Neural cell (in vitro differentiated cells): ENCODE results near the gene ACTR1A.

Experiments used
- RAD21 ChIP-seq: fragments of 450-650 bp; conservative IDR thresholded peaks from 2 replicates; pipeline ENCODE4 v1.6.1; 2014; ENCODE audit warnings: antibody characterized with exemption, mild to moderate bottlenecking, moderate library complexity
- TF ChIP-seq, protein P1 (sequence below): fragments of 450-650 bp; IDR thresholded peaks from 2 replicates; pipeline ENCODE4 v1.5.1; 2014; ENCODE audit warnings: antibody characterized with exemption, mild to moderate bottlenecking, moderate library complexity; ENCODE audit not compliant: poor library complexity, severe bottlenecking

DNA sequence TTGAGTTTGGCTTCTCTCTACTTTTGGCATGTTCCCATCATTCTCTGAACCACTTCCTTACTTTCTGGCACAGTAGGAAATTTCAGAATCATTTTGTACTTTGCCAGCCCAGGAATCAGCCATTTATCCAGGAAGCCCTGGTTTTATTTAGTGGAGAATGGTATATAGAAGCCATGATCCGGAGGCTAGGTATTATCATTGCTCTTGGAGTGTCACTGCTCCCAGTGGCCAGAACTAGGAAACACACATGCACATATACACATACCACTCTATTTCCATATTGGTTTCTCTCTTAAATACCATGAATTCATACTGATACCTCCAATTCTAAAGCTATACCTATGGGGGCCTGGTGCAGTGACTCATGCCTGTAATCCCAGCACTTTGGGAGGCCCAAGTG is 37.5 kb upstream of the ACTR1A start:
- TF ChIP-seq, protein P1, sequence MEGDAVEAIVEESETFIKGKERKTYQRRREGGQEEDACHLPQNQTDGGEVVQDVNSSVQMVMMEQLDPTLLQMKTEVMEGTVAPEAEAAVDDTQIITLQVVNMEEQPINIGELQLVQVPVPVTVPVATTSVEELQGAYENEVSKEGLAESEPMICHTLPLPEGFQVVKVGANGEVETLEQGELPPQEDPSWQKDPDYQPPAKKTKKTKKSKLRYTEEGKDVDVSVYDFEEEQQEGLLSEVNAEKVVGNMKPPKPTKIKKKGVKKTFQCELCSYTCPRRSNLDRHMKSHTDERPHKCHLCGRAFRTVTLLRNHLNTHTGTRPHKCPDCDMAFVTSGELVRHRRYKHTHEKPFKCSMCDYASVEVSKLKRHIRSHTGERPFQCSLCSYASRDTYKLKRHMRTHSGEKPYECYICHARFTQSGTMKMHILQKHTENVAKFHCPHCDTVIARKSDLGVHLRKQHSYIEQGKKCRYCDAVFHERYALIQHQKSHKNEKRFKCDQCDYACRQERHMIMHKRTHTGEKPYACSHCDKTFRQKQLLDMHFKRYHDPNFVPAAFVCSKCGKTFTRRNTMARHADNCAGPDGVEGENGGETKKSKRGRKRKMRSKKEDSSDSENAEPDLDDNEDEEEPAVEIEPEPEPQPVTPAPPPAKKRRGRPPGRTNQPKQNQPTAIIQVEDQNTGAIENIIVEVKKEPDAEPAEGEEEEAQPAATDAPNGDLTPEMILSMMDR = no peak
- no peak for TF ChIP-seq RAD21
